GM12878 (cell line): ENCODE results near the gene MRPS22. TPM values are rescaled to one million over a fixed set of nuclear protein-coding genes. Genes with fewer than 3 reads are reported as not detected.

ENCODE experiments used
- ATAC-seq: fragments of 200-7000 bp; cut with Tn5 transposase; 3 replicates; pipeline ENCODE4 v1.9.1; 2020; ENCODE audit warnings: mild to moderate bottlenecking, moderate library complexity
- BruUV-seq: library from RNA; stranded (reverse); fragments of 400-500 nt; replicated peaks from 2 replicates; lab custom pipeline; 2021; lab: Mats Ljungman, UMichigan
- CTCF ChIA-PET: fragments of 300-600 bp; sonication (Branson Sonifier 250); formaldehyde crosslinking; extraction: SDS; loops from one replicate; lab custom pipeline; 2021; ENCODE audit warnings: inconsistent platforms; lab: Yijun Ruan, JAX
- POLR2A ChIA-PET: fragments of 350-600 bp; formaldehyde crosslinking; extraction: SDS; loops from one replicate; lab custom pipeline; 2021; ENCODE audit warnings: inconsistent platforms; lab: Charles Lee
- RAD21 ChIA-PET: fragments of 300-600 bp; sonication (Branson Sonifier 250); formaldehyde crosslinking; loops from one replicate; lab custom pipeline; 2023; ENCODE audit warnings: antibody characterized with exemption; ENCODE audit not compliant: unreplicated experiment; lab: Charles Lee
- SMC1A ChIA-PET: fragments of 300-600 bp; sonication (Branson Sonifier 250); formaldehyde crosslinking; loops from one replicate; lab custom pipeline; 2023; ENCODE audit not compliant: unreplicated experiment, uncharacterized antibody; lab: Charles Lee
- DNase-seq: peaks from one replicate; pipeline ENCODE4 v3.0.0-alpha.2; 2011; ENCODE audit warnings: low read depth, low spot score
- FAIRE-seq: peaks from 3 replicates; lab custom pipeline; 2011; peaks lifted over from hg19 to GRCh38; lab: Jason Lieb, UNC
- H2AFZ ChIP-seq: 2 replicates; pipeline ENCODE4 v1.6.0; 2011; ENCODE audit warnings: low read depth, low read length, control low read depth; ENCODE audit not compliant: control insufficient read depth
- H3K27ac ChIP-seq: 2 replicates; pipeline ENCODE4 v1.5.1; 2011; ENCODE audit warnings: control low read depth; ENCODE audit not compliant: control insufficient read depth, insufficient read depth
- H3K27me3 ChIP-seq, 2 experiments: replicated peaks in 1 of 2; 2 replicates each; pipeline versions ENCODE4 v1.6.0 to v1.6.1; 2011; ENCODE audit warnings: low read length in 1 of 2; ENCODE audit not compliant: control insufficient read depth in 2 of 2, insufficient read depth in 2 of 2
- H3K36me3 ChIP-seq, 2 experiments: 2 replicates each; pipeline ENCODE4 v1.5.1; 2011; ENCODE audit warnings: low read length in 1 of 2; ENCODE audit not compliant: control insufficient read depth in 2 of 2, insufficient read depth in 2 of 2
- H3K4me1 ChIP-seq: 2 replicates; pipeline ENCODE4 v1.6.1; 2011; ENCODE audit warnings: mild to moderate bottlenecking, low read length, moderate library complexity, mixed read lengths; ENCODE audit not compliant: control insufficient read depth, insufficient read depth
- H3K4me2 ChIP-seq: 2 replicates; pipeline ENCODE4 v1.6.0; 2011; ENCODE audit warnings: control low read depth; ENCODE audit not compliant: control insufficient read depth, insufficient read depth
- H3K4me3 ChIP-seq: fragments of 200-600 bp; sonication (generic); 2 replicates; pipeline ENCODE4 v1.5.1; 2016
- H3K79me2 ChIP-seq: 2 replicates; pipeline ENCODE4 v1.6.0; 2011; ENCODE audit warnings: low read length; ENCODE audit not compliant: control insufficient read depth, insufficient read depth
- H3K9ac ChIP-seq: 2 replicates; pipeline ENCODE4 v1.8.0; 2011; ENCODE audit warnings: low read length, control low read depth, mixed read lengths; ENCODE audit not compliant: control insufficient read depth, insufficient read depth
- H3K9me3 ChIP-seq: replicated peaks from 3 replicates; pipeline ENCODE4 v1.5.1; 2011; ENCODE audit warnings: mild to moderate bottlenecking, low read length; ENCODE audit not compliant: control insufficient read depth, insufficient read depth
- H4K20me1 ChIP-seq: 2 replicates; pipeline ENCODE4 v1.6.0; 2011; ENCODE audit not compliant: control insufficient read depth, insufficient read depth
- CREB1 ChIP-seq: IDR thresholded peaks from 2 replicates; pipeline ENCODE4 v1.6.1; 2012; ENCODE audit warnings: low read depth, mild to moderate bottlenecking, inconsistent platforms
- GABPA ChIP-seq: IDR thresholded peaks from 2 replicates; pipeline ENCODE4 v1.6.1; 2014; ENCODE audit warnings: antibody characterized with exemption, low read depth, mild to moderate bottlenecking, inconsistent platforms
- JUNB ChIP-seq: IDR thresholded peaks from 2 replicates; pipeline ENCODE4 v1.6.1; 2016; ENCODE audit warnings: antibody characterized with exemption, mild to moderate bottlenecking
- SMARCA5 ChIP-seq: fragments of 450-650 bp; IDR thresholded peaks from 2 replicates; pipeline ENCODE4 v1.6.1; 2017; ENCODE audit warnings: mild to moderate bottlenecking
- TCF12 ChIP-seq: IDR thresholded peaks from 2 replicates; pipeline ENCODE4 v1.6.1; 2011; ENCODE audit warnings: low read depth, mild to moderate bottlenecking, low read length
- ZNF384 ChIP-seq: IDR thresholded peaks from 2 replicates; pipeline ENCODE4 v1.6.1; 2012; ENCODE audit warnings: low read depth, mild to moderate bottlenecking, low read length, improper control_type of control experiment, borderline replicate concordance
- WGBS: methylation state at CpG from one replicate; pipeline ENCODE4 v1.1.6; 2016; ENCODE audit warnings: low lambda C conversion rate; ENCODE audit not compliant: insufficient replicate concordance, insufficient coverage; ENCODE audit errors: missing lambda C conversion rate; 5-methylcytosine and 5-hydroxymethylcytosine counted together
- in situ Hi-C: fragments of 300-500 bp; cut with MboI; formaldehyde crosslinking; loops from 9 replicates; pipeline ENCODE4 v1.14.3; 2018; ENCODE audit warnings: mixed read lengths
- intact Hi-C: fragments of 100-400 bp; cut with micrococcal nuclease; formaldehyde crosslinking; loops from one replicate; pipeline ENCODE4 v1.14.2; 2022; ENCODE audit not compliant: unreplicated experiment
- polyA plus RNA-seq, 11 experiments: library from polyadenylated mRNA; depleted of rRNA in 4 of 11; unstranded in 6 of 11; stranded (reverse) in 5 of 11; fragments of >200 nt; fragmentation: Nextera tagmentation in 4 of 11; fragmentation: Illumina TruSeq in 1 of 11; extraction: Ambion mirVana in 4 of 11; extraction: Trizol in 1 of 11; gene quantifications; 1 replicate in 1 of 11; 2 replicates in 10 of 11; pipeline versions ENCODE4 v1.2.1 to v1.2.3, GENCODE V29; 2011 to 2016; ENCODE audit warnings: inconsistent platforms in 2 of 11, missing spikeins in 2 of 11, low read depth in 1 of 11
- total RNA-seq, 4 experiments: library from RNA; depleted of rRNA in 3 of 4; stranded (reverse); fragments of >200 nt in 3 of 4; fragmentation: Illumina TruSeq in 1 of 4; extraction: Trizol in 1 of 4; gene quantifications; 2 replicates each; pipeline versions ENCODE4 v1.2.1 to v1.2.3, GENCODE V29; 2013 to 2021
- TF ChIP-seq, protein P1 (sequence below): fragments of 150-350 bp; IDR thresholded peaks from 2 replicates; pipeline ENCODE4 v1.6.1; 2016; ENCODE audit warnings: low read depth, low read length
- TF ChIP-seq, protein P2 (sequence below): fragments of 450-650 bp; formaldehyde crosslinking; IDR thresholded peaks from 2 replicates; pipeline ENCODE4 v1.5.0; 2022; ENCODE audit warnings: mild to moderate bottlenecking, missing genetic modification characterization
- TF ChIP-seq, protein P3 (sequence below): fragments of 450-650 bp; IDR thresholded peaks from 2 replicates; pipeline ENCODE4 v1.6.1; 2017; ENCODE audit warnings: antibody characterized with exemption, mild to moderate bottlenecking, moderate library complexity

MRPS22 gene
- total and polyA plus RNA-seq, 10 of the 15 experiments (the other 5 are each of a cell fraction or from before 2014, with no cell fraction given), result 44.3 to 146 (median 75.2) TPM

DNA sequence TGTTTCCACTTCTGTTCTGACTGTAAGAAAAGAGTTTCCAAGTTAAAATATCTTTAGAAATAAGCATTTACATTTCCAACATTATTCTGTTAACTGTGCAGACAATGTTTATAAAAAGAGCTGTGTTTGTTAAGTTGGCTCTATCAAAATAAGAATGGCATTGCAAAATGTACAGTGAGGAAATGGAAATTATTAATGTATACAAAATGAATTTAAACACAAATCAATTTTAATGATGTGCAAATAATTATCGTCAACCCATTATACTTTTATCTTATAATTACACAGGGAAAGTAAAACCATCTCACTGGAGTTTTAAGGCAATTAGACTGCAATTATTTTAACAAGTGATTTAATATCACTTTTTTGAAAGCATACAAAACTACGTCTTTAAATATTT is 17.5 kb downstream of the MRPS22 start:
- ChIA-PET RAD21 (no interaction called here), POLR2A (interaction anchor here (0.6 to 1.2 kb wide), 2 partner anchors 16 to 30 kb away, joined by 4 to 5 read pairs; no protein-coding TSS in a partner anchor), SMC1A (interaction anchor here (1.2 to 1.7 kb wide), 2 partner anchors 9 to 16 kb away, joined by 3 to 4 read pairs; no protein-coding TSS in a partner anchor), CTCF (interaction anchor here (0.9 kb wide), 1 partner anchor 19 kb away, joined by 3 read pairs; no protein-coding TSS in a partner anchor)
- 100% methylated on average over 2 of the region's 2 CpGs for WGBS
- H3K36me3 ChIP-seq, result peaks cover 6 to 46% of the 10 kb centered on the region in 2 experiments
- ATAC-seq, result no peak
- DNase-seq, result no peak
- no peak overlapping the region for H3K4me3 ChIP-seq
- no TSS peak for BruUV-seq
- no peaks in the 10 kb centered on the region for H3K79me2 ChIP-seq
- H3K9me3 ChIP-seq, result no peaks in the 10 kb centered on the region
- FAIRE-seq, result no peak
- H3K9ac ChIP-seq, result no peak overlapping the region
- H2AFZ ChIP-seq, result no peak overlapping the region
- no peaks in the 10 kb centered on the region; the same call in 1 of the 2 replicates for H4K20me1 ChIP-seq
- peaks cover 12% of the 10 kb centered on the region for H3K4me1 ChIP-seq
- H3K4me2 ChIP-seq, result no peak overlapping the region
- no peaks in the 10 kb centered on the region for H3K27me3 ChIP-seq
- intact Hi-C loops (no loop called here), in situ Hi-C loops (no loop called here)
- H3K27ac ChIP-seq, result no peak overlapping the region
- TF ChIP-seq SMARCA5 (no peak), JUNB (no peak), ZNF384 (no peak), TCF12 (no peak), GABPA (no peak), CREB1 (no peak)
- TF ChIP-seq, protein P1, sequence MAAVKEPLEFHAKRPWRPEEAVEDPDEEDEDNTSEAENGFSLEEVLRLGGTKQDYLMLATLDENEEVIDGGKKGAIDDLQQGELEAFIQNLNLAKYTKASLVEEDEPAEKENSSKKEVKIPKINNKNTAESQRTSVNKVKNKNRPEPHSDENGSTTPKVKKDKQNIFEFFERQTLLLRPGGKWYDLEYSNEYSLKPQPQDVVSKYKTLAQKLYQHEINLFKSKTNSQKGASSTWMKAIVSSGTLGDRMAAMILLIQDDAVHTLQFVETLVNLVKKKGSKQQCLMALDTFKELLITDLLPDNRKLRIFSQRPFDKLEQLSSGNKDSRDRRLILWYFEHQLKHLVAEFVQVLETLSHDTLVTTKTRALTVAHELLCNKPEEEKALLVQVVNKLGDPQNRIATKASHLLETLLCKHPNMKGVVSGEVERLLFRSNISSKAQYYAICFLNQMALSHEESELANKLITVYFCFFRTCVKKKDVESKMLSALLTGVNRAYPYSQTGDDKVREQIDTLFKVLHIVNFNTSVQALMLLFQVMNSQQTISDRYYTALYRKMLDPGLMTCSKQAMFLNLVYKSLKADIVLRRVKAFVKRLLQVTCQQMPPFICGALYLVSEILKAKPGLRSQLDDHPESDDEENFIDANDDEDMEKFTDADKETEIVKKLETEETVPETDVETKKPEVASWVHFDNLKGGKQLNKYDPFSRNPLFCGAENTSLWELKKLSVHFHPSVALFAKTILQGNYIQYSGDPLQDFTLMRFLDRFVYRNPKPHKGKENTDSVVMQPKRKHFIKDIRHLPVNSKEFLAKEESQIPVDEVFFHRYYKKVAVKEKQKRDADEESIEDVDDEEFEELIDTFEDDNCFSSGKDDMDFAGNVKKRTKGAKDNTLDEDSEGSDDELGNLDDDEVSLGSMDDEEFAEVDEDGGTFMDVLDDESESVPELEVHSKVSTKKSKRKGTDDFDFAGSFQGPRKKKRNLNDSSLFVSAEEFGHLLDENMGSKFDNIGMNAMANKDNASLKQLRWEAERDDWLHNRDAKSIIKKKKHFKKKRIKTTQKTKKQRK, result no peak
- TF ChIP-seq, protein P2, sequence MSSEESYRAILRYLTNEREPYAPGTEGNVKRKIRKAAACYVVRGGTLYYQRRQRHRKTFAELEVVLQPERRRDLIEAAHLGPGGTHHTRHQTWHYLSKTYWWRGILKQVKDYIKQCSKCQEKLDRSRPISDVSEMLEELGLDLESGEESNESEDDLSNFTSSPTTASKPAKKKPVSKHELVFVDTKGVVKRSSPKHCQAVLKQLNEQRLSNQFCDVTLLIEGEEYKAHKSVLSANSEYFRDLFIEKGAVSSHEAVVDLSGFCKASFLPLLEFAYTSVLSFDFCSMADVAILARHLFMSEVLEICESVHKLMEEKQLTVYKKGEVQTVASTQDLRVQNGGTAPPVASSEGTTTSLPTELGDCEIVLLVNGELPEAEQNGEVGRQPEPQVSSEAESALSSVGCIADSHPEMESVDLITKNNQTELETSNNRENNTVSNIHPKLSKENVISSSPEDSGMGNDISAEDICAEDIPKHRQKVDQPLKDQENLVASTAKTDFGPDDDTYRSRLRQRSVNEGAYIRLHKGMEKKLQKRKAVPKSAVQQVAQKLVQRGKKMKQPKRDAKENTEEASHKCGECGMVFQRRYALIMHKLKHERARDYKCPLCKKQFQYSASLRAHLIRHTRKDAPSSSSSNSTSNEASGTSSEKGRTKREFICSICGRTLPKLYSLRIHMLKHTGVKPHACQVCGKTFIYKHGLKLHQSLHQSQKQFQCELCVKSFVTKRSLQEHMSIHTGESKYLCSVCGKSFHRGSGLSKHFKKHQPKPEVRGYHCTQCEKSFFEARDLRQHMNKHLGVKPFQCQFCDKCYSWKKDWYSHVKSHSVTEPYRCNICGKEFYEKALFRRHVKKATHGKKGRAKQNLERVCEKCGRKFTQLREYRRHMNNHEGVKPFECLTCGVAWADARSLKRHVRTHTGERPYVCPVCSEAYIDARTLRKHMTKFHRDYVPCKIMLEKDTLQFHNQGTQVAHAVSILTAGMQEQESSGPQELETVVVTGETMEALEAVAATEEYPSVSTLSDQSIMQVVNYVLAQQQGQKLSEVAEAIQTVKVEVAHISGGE (CRISPR knock-in tag), result no peak
- TF ChIP-seq, protein P3, sequence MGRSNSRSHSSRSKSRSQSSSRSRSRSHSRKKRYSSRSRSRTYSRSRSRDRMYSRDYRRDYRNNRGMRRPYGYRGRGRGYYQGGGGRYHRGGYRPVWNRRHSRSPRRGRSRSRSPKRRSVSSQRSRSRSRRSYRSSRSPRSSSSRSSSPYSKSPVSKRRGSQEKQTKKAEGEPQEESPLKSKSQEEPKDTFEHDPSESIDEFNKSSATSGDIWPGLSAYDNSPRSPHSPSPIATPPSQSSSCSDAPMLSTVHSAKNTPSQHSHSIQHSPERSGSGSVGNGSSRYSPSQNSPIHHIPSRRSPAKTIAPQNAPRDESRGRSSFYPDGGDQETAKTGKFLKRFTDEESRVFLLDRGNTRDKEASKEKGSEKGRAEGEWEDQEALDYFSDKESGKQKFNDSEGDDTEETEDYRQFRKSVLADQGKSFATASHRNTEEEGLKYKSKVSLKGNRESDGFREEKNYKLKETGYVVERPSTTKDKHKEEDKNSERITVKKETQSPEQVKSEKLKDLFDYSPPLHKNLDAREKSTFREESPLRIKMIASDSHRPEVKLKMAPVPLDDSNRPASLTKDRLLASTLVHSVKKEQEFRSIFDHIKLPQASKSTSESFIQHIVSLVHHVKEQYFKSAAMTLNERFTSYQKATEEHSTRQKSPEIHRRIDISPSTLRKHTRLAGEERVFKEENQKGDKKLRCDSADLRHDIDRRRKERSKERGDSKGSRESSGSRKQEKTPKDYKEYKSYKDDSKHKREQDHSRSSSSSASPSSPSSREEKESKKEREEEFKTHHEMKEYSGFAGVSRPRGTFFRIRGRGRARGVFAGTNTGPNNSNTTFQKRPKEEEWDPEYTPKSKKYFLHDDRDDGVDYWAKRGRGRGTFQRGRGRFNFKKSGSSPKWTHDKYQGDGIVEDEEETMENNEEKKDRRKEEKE, result no peak
